ENCODE data around the gene PCNX1. TPM values are rescaled to one million over a fixed set of nuclear protein-coding genes. Genes with fewer than 3 reads are reported as not detected.

The PCNX1 gene
- total and polyA plus RNA-seq, 9 of the 15 experiments (the other 6 are each of a cell fraction or from before 2014, with no cell fraction given): 0.30 to 4.5 (median 2.3) TPM

- in situ Hi-C loops (cut with MboI) (no loop called here), intact Hi-C loops (cut with micrococcal nuclease) (no loop called here)
- Histone ChIP-seq H3K27ac (ENCODE audit: extremely low read depth, low read depth, low read length) (no peak overlapping the region), H3K4me2 (ENCODE audit: insufficient read depth, low read length) (no peak overlapping the region), H3K36me3 (ENCODE audit: control insufficient read depth, insufficient read depth, low read length) (no peaks in the 10 kb centered on the region), H3K4me3 (no peak overlapping the region), H3K27me3 (ENCODE audit: control insufficient read depth in 2 of 2, insufficient read depth in 2 of 2, low read length in 2 of 2) (no peaks in the 10 kb centered on the region; a peak in 1 of 5 replicates), H3K9me3 (replicated peaks; ENCODE audit: control insufficient read depth, insufficient read depth, low read depth, low read length) (no peaks in the 10 kb centered on the region), H2AFZ (ENCODE audit: low read depth, low read length) (no peak overlapping the region), H3K9ac (ENCODE audit: insufficient read depth in 1 of 2, low read depth in 2 of 2, low read length in 2 of 2) (no peak overlapping the region), H3K79me2 (ENCODE audit: control insufficient read depth, insufficient read depth, low read length) (no peaks in the 10 kb centered on the region), H3K9me1 (ENCODE audit: control insufficient read depth, insufficient read depth, low read length) (no peaks in the 10 kb centered on the region), H4K20me1 (replicated peaks; ENCODE audit: control insufficient read depth, insufficient read depth, low read length) (no peaks in the 10 kb centered on the region), H3K4me1 (replicated peaks in 1 of 2; ENCODE audit: control insufficient read depth in 2 of 2, insufficient read depth in 2 of 2, low read length in 2 of 2) (no peaks in the 10 kb centered on the region)
- ChIA-PET POLR2A (interaction anchor here (0.6 kb wide), 1 partner anchor 778 kb away, joined by 3 read pairs; no protein-coding TSS in a partner anchor), CTCF (ENCODE audit: low intra/inter-chr PET ratio) (no interaction called here)
- FAIRE-seq (no peak), DNase-seq (ENCODE audit: extremely low read depth in 1 of 4, low spot score in 3 of 4) (no peak), ATAC-seq (no peak)
- TF ChIP-seq ETS2 (tag; IDR thresholded peaks at IDR 0.05; ENCODE audit: borderline replicate concordance, poor library complexity, severe bottlenecking) (no peak), KDM4B (IDR thresholded peaks at IDR 0.05; ENCODE audit: borderline replicate concordance in 2 of 2, low read depth in 1 of 2) (no peak), KLF1 (tag; IDR thresholded peaks at IDR 0.05) (no peak), DDX20 (tag; IDR thresholded peaks at IDR 0.05; ENCODE audit: low read depth) (no peak), DLX4 (CRISPR knock-in tag; IDR thresholded peaks at IDR 0.05) (no peak), NR2C1 (IDR thresholded peaks at IDR 0.05) (no peak), NR2C1 (tag; IDR thresholded peaks at IDR 0.05) (no peak)
- 0% methylated on average over 2 of the region's 2 CpGs for WGBS (ENCODE audit: insufficient coverage, low coverage, missing lambda C conversion rate)
- no TSS peak for BruUV-seq (replicated peaks)
Measured at GRCh38 chr14:70924521-70924920, 17.3 kb downstream of the PCNX1 start.
